Erythroblast (primary cell): ENCODE data around the gene FILIP1L.

Experiments
- DNase-seq, 2 experiments: peaks; one replicate each; lab custom pipeline; 2025; lab: John Stamatoyannopoulos, UW
- GATA1 ChIP-seq: IDR thresholded peaks from 2 replicates; pipeline ENCODE4 v1.6.1; 2011; ENCODE audit warnings: low read depth, mild to moderate bottlenecking, control low read depth, low read length, moderate library complexity
- POLR2A ChIP-seq: IDR thresholded peaks from 2 replicates; pipeline ENCODE4 v1.6.1; 2011; ENCODE audit warnings: mild to moderate bottlenecking, low read length

Gene FILIP1L

DNA sequence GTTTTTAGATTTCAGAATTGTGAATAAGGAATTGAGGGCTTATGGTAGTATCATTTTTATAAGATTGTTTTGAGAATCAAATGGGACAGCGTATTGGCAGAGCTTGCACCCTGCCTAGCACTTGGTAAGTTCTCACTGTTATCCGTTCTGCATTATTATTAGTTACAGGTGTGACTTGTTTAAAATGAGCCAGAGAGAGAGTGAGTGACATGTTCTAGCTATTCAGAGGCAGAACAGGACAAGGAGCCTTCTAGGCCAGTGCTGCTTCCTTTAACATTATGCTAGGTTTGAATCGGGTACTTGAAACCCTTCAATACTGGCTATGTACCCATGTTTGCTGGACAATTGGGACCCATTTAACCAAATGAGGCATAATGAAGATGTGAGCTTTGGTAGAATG lies 133.7 kb downstream of the FILIP1L start:
- no peak for DNase-seq
- TF ChIP-seq POLR2A, result no peak
- TF ChIP-seq GATA1, result no peak

DNA sequence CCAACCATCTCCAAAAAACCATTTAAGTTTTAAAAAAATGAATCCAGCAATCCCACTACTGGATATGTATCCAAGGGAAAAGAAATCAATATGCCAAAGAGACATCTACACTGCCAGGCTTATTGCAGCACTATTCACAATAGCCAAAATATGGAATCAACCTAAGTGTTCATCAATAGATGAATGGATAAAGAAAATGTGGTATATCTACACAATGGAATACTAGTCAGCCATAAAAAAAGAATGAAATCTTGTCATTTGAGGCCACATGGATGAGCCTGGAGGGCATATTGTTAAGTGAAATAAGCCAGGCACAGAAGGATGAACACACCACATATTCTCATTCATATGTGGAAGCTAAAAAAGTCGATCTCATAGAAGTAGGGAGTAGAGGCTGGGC lies 136.1 kb downstream of the FILIP1L start:
- no peak for DNase-seq
- TF ChIP-seq POLR2A (no peak), GATA1 (no peak)

DNA sequence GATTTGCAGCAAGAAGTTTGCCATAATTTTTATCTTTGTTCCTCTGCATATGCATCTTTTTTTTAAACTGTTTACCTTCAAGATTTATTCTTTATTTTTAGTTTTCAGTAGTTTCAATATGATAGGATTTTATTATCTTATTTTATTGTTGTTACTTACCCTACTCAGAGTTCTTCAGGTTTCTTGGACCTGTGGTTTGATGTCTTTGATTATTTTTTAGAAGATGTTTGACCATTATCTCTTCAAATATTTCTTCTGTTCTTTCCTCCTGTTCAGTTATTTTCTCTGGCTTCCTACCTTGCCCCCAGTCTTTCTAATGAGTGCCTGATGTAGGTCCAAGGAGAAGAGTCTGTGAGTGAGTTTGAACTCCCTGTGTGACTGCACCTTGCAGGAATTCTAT lies 137.7 kb downstream of the FILIP1L start:
- TF ChIP-seq GATA1 (no peak), POLR2A (no peak)
- no peak for DNase-seq

DNA sequence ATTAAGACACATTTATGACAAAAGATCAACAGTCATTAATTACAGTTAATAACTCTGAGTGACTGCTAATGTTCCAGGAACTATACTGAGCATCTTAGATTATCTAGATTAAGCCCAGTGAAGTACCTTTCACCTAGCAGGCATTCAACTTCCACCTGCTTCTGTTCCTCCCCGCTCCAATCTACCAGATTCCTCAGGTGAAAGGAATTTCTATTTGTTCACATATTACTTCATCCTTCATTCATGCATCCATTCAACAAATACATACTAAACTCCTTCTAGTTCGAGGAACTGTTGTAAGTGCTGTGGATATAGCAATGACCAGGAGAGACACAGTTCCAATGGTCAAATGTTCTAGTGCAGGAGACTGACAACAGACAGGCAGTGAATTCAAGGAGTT lies 139.3 kb downstream of the FILIP1L start:
- no peak for TF ChIP-seq POLR2A
- no peak for TF ChIP-seq GATA1
- DNase-seq, result no peak

DNA sequence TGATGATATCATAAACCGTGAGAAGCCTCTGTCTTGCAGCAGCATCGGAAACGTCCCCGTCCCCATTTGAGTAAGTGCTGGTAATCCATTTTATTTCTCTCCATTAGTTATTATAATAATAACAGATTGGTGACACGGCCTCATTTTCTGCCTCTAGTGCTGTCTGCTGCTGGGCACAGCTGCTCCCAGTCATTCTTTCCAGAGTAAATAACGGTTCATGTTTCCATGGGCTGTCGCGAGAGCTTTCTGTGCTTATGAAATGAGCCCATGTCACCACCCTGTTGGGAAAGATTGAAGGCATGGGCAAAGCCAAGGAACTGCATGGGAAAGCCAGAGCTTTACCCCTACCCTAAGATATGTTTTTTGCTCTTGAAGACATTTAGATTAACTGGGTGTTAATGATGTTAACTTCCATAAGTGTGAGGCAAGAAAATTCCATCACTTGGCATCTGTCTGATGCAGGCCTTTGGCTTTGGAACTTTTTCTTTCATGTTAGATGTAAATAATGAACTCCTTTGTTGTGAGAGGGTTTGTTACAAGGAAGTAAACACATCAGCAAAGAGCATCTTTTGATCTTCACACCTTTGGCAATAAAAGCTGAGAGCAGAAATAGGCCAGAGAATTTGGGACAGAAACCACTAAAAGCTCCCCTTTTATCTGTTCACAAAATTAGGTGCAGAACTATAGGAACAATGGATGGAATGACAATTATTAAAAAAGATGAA lies 141.8 kb downstream of the FILIP1L start:
- TF ChIP-seq GATA1, result no peak
- DNase-seq, result no peak

DNA sequence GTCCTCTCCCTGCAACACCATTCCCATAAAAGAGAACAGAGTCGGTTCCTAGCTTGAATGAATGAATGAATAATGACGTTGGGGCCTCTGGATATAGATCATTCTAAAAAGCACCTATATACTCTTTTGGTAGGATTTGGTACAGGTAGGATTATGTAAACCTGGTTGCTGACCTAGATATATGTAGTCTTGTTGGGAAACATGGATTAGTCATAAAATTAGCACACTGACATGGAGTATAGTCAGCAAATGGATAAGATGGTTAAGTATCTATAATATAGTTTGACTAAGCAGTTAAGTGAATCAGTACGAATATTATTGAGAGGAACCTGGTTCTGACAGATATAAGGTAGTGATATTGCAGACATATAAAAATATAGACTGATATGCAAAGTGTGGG lies 142.5 kb downstream of the FILIP1L start:
- TF ChIP-seq POLR2A (no peak), GATA1 (no peak)
- DNase-seq, result no peak

DNA sequence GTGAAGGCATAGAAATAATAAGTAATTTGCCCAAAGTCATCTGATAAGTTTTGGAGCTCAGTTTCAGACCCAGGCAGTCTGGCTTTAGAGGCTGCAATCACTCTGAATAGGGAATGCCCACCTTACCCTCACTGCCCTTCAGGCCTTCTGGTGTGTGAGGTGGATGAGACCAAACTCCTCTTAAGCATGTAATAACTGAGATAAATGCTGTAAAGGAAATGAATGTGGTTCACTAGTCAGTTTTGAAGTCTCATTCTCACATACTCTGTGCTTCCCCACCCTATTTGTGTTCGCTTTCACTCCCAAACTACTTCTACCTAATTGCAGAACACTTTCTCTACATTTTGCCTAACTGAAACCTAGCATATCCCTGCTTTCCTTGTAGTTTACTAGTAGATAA lies 144.1 kb downstream of the FILIP1L start:
- TF ChIP-seq POLR2A (no peak), GATA1 (no peak)
- DNase-seq, result no peak

DNA sequence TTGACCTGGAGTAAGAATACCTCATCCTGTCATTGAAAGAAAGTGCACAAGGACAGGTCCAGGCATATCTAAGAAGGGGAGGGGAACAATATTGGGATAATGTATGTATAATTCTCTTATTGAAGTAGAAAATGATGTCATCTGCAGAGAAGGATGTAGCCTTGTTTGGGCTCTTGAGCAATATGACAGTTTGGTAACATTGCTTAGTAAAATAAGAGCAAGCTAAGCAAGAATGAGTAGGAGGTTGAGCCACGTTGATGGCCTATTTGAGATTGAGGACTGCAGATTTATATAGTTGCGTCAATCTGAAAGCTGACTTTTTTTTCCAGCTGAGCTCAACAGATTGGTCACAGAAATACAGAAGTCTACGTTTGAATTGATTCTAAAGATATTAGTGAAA lies 145.2 kb downstream of the FILIP1L start:
- TF ChIP-seq POLR2A (no peak), GATA1 (no peak)
- no peak for DNase-seq

DNA sequence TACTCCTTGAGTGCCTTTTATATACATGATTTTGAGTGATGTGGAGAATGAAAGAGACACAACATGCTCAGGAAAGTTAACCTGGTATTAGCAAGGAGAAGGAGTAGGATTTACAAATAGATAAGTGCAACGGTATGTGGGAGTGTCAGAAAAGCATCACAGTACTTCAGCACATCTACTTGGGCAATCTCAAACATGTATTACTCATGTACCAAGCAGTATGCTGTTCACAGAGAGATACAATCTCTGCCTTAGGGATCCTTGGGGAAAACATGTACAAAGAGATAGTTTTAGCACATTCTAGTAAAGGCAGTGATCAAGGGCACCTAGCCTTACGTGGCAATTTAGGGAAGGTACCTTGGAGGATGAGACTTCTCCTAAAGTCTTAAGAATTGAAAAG lies 146.5 kb downstream of the FILIP1L start:
- TF ChIP-seq POLR2A (no peak), GATA1 (no peak)
- no peak for DNase-seq

DNA sequence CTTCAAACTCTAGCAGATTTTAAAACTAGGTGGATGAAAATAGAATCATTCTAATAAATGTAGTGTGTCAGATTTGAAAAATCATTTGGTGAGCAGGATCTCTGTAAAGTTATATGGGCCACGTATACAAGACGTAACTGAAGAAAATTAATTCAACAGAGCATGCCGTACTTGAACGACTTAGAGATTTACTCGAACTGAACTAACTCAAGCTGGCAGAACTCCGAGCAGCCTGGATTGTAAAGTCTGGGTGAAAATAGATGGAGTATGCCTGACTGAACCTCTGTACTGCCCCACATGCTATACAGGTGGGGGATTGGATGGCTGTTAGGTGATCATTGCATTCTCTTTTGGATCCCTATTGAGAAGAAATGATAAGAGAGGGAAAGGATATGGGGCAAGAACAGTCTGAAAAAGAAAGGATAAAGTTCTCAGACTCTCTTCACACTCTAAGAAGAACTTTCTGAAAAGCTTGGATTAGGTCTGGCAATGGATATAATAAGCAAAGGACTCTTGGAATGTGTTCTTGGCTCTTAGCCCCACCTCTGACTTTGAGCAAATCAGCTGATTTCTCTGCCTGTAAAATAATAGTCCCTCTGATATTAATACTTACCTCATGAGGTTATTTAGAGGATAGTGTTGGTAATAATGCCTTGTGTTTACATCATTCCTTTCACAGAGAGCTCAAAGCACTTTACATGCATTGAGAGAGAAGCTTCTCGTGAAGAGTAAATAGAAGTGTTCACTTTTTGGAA lies 147.5 kb downstream of the FILIP1L start:
- DNase-seq, result no peak
- TF ChIP-seq GATA1 (no peak), POLR2A (no peak)

DNA sequence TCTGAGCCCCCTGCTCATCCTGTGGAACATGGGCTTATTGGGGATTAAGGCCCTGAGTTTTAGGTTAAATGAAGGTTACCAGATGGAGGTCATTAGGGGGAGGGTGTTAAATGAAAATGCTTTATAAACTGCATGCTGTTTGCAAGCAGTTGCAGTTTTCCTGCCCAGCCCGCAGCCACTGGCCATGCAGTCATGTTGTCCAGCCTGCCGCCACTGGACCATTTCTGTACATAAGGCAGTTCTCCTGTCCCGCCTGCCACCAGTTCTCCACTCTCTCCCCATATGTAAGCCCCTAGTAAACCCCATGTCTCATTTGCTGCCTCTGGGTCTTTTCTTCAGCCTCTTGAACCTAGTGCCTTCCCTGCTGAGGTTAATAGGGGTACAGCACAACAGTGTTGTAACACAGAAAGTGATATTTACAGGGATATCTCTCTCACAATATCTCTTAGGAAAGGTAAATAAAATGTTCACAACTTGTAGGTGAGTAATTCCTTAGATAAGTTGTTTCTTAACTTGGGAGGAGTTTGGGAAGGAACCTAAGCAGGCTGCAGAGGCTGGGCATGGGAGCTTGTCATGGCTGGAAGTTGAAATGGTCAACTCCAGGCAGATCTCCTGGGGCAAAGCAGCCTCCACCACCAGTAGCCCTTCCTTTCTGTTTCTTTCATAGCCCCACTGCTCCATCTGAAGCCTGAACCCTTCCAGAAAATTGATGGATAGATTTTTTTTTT lies 148.5 kb downstream of the FILIP1L start:
- TF ChIP-seq GATA1 (no peak), POLR2A (no peak)
- DNase-seq, result no peak

DNA sequence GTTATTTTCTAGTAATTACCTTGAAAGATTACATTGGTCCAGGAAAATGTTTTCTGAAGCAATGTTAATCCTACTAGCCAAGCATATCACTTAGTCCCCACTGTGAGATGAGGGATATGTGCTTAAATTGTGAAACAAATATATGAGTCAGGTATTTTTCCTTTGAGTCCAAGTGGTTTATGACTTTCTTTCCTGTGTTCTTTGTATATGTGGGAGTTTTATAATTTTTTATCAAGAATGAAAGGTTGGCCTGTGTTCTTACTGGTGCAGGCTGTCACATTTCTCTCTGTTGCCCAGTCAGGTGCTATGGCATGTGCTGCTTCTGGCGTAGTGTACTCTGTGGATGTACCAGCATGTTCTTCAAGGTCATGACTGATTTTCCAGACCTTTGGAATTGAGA lies 149.2 kb downstream of the FILIP1L start:
- TF ChIP-seq POLR2A, result no peak
- no peak for TF ChIP-seq GATA1
- DNase-seq, result no peak

DNA sequence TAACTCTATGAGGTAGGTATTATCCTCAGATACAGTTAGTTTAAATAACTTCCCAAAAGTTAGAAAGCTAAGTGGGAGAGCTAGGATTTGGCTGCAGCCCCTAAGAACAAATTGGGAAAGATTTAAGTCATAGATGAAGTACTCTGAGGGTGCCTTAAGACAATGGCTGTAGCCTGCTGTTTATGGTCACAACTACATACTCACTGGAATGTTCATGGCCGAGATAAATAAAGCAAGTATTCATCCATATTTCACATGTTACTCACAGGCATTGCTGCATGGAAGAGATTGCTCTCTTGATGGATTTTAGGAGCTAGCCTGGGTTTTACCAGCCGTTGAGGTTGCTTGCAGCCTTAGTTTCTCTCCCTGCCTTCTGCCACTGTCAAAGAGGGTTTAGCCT lies 151.6 kb downstream of the FILIP1L start:
- no peak for DNase-seq
- TF ChIP-seq POLR2A (no peak), GATA1 (no peak)
